Measurements from ENCODE around the gene CNTN2.

Gene CNTN2

GRCh38 chr1:205025239-205025638 is 17.8 kb upstream of the CNTN2 start:
- DNase-seq, result no peak

- no peak for DNase-seq
Measured at GRCh38 chr1:205026181-205026580, 16.8 kb upstream of the CNTN2 start.

- no peak for DNase-seq
Measured at GRCh38 chr1:205028390-205028789, 14.6 kb upstream of the CNTN2 start.

- no peak for DNase-seq
Measured at GRCh38 chr1:205028924-205029323, 14.1 kb upstream of the CNTN2 start.

GRCh38 chr1:205030241-205030640 is 12.8 kb upstream of the CNTN2 start:
- no peak for DNase-seq

- no peak for DNase-seq
Measured at GRCh38 chr1:205030896-205031295, 12.1 kb upstream of the CNTN2 start.

GRCh38 chr1:205032508-205032907 is 10.5 kb upstream of the CNTN2 start:
- no peak for DNase-seq

- no peak for DNase-seq
Measured at GRCh38 chr1:205037539-205037938, 5.5 kb upstream of the CNTN2 start.

- DNase-seq, result no peak
Measured at GRCh38 chr1:205038132-205038786, 4.8 kb upstream of the CNTN2 start.

GRCh38 chr1:205041001-205041715 is 1.9 kb upstream of the CNTN2 start:
- DNase-seq, result no peak

GRCh38 chr1:205041998-205042910 is 758 bp upstream of the CNTN2 start:
- no peak for DNase-seq

- DNase-seq, result no peak
Measured at GRCh38 chr1:205043866-205044265, 854 bp downstream of the CNTN2 start.

GRCh38 chr1:205044741-205045140 is 1.7 kb downstream of the CNTN2 start:
- DNase-seq, result no peak

- DNase-seq, result no peak
Measured at GRCh38 chr1:205045146-205045545, 2.1 kb downstream of the CNTN2 start.

GRCh38 chr1:205046870-205047269 is 3.9 kb downstream of the CNTN2 start:
- no peak for DNase-seq

GRCh38 chr1:205047764-205048231 is 4.8 kb downstream of the CNTN2 start:
- DNase-seq, result no peak

GRCh38 chr1:205048382-205048781 is 5.4 kb downstream of the CNTN2 start:
- no peak for DNase-seq

- no peak for DNase-seq
Measured at GRCh38 chr1:205049479-205049878, 6.5 kb downstream of the CNTN2 start.

GRCh38 chr1:205052690-205053089 is 9.7 kb downstream of the CNTN2 start:
- no peak for DNase-seq

- DNase-seq, result no peak
Measured at GRCh38 chr1:205053296-205053695, 10.3 kb downstream of the CNTN2 start.

- no peak for DNase-seq
Measured at GRCh38 chr1:205054013-205054412, 11.0 kb downstream of the CNTN2 start.

- no peak for DNase-seq
Measured at GRCh38 chr1:205056188-205056611, 13.2 kb downstream of the CNTN2 start.

- DNase-seq, result no peak
Measured at GRCh38 chr1:205056956-205057568, 14.1 kb downstream of the CNTN2 start.
